ENCODE results near the gene TESK2. TPM values are rescaled to one million over a fixed set of nuclear protein-coding genes. Genes with fewer than 3 reads are reported as not detected.
A peak's percentile ranks its signal among the peaks of the same experiment; 100 is the strongest.
"Not testable (repeated sequence)": the region's sequence is repeated elsewhere in the genome, so short reads cannot be mapped to it uniquely, and the experiment has no call there.

The TESK2 gene
- total RNA-seq, 1 donor from 2014 or later, result 1.6 TPM

- DNase-seq (ENCODE audit: low read depth), result no peak
Observed at GRCh38 chr1:45473302-45473701, 17.7 kb downstream of the TESK2 start.

DNA sequence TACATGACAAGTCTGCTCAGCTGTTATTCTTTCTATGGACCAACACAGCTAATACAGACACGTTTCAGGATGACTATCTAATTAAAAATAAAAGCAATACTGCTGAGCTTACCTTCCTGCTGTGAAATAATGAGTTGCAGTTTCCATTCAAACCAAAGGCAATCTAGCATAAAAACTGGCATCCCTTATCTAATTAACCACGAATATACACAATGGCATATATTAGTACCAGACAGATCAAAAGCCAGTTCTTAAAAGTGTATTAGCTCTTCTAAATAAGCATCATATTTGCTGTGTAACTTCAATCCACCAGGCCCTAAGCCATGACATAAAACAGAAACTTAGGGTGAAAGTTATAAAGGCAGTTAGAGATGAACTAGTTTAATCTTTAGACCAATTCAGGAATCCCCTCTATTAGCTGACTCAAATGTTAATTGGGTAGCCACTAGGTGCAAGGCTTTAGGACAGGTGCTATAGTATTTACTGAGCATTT, 20.6 kb downstream of the TESK2 start:
- no peak for DNase-seq (ENCODE audit: low read depth)

DNA sequence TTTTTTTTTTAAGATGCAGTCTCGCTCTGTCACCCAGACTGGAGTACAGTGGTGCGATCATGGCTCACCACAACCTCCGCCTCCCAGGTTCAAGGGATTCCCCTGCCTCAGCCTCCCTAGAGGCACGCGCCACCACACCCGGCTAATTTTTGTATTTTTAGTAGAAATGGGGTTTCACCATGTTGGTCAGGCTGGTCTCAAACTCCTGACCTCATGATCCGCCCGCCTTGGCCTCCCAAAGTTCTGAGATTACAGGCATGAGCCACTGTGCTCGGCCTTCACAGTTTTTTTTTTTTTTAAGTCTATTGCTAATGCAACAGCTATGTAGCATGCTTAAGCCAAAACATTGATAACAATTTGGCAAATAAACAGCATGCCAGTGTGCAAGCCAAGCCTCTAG, 23.6 kb downstream of the TESK2 start:
- DNase-seq (ENCODE audit: low read depth), result not testable (repeated sequence)

DNA sequence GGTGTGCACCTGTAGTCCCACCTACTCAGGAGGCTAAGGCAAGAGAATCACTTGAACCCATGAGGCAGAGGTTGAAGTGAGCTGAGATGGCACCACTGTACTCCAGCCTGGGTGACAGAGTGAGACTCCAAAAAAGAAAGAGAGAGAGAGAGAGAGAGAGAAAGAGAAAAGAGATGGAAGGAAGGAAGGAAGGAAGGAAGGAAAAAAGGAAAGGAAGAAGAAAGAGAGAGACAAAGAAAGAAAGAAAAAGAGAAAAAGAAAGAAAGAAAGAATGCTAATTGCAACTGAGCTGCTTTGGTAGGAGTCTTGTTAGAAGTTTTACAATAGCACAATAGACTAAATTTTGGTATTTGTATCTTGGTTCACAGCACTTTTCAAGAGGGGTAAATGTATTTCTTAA, 25.7 kb downstream of the TESK2 start:
- DNase-seq (ENCODE audit: low read depth), result no peak

DNA sequence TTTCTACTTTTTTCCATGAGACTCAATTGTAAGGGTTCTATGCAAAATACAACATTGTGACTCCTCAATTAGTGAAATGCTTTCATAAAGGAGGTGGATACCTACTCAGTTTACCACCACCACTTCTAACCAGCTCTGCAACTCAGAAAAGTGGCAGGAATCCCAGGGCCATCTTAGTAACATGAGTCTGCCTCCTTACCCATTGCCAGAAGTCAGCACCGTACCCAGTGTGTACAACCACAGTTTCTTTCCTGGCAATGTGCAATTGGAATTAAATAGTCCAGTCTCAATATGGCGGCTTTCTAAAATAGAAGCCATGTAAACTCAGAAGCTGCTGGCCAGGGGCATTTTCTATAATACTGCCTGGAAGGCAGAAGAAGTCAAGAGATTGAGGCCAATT, 32.1 kb downstream of the TESK2 start:
- DNase-seq (ENCODE audit: low read depth), result no peak

DNA sequence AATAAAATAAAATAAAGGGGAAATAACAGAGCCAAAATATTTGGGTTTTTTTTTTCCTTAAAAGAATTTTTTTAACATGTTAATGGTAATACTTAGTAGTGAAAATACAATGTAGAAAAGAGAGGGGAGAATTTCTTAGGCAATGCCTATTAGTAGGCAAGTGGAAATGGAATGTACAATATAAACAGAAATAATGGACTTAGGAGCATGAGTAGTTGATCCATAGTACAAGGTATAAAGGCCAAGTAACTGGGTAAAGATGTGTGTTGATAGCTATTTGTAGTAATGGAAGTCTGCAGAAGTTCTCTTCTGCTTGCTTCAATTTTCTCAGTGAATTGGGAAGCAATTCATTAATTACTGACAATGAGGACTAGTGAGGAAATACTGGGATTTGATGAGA, 34.4 kb downstream of the TESK2 start:
- DNase-seq (ENCODE audit: low read depth), result no peak

- DNase-seq (ENCODE audit: low read depth), result no peak
Observed at GRCh38 chr1:45455162-45455561, 35.8 kb downstream of the TESK2 start.

DNA sequence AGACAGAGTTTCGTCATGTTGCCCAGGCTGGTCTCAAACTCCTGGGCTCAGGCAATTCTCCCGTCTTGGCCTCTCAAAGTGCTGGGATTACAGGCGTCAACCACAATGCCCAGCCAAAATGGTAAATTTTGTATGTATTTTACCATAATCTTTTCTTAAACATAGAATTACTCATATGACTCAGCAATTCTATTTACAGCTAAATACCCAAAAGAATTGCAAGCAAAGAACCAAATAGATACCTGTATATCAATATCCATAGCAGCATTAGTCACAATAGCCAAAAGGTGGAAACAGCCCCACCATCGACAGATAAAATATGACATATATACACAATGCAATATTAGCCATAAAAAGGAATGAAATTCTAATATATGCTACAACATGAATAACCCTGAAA, 36.5 kb downstream of the TESK2 start:
- DNase-seq (ENCODE audit: low read depth), result no peak

DNA sequence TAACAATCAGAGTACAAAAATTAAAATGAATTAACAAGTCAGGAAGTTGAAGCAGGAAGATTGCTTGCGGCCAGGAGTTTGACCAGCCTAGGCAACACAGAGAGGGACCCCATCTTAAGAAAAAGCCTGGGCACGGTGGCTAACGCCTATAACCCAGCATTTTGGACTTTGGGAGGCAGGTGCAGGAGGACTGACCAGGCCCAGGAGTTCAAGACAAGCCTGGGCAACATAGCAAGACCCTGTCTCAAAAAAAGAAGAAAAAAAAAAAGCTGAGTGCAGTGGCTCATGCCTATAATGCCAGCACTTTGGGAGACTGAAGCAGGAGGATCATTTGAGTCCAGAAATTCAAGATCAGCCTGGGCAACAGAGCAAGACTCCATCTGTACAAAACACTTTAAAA, 38.5 kb downstream of the TESK2 start:
- no peak for DNase-seq (ENCODE audit: low read depth)

DNA sequence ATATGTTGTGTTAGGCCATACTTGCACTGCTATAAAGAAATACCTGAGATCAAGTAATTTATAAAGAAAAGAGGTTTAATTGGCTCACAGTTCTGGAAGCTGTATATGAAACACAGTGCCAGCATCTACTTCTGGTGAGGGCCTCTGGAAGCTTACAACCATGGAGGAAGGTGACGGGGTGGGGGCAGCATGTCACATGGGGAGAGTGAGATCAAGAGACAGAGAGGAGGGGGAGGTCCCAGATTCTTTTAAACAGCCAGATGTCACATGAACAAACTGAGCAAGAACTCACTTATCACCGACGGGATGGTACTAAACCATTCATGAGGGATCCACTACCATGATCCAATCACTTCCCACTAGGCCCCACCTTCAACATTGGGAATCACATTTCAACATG, 42.6 kb downstream of the TESK2 start:
- DNase-seq (ENCODE audit: low read depth), result no peak

- no peak for DNase-seq (ENCODE audit: low read depth)
Observed at GRCh38 chr1:45446950-45447672, 43.9 kb downstream of the TESK2 start.

- DNase-seq (ENCODE audit: low read depth), result no peak
Observed at GRCh38 chr1:45446530-45446929, 44.4 kb downstream of the TESK2 start.

GRCh38 chr1:45444609-45445131, 46.3 kb downstream of the TESK2 start:
- DNase-seq (ENCODE audit: low read depth), result no peak

DNA sequence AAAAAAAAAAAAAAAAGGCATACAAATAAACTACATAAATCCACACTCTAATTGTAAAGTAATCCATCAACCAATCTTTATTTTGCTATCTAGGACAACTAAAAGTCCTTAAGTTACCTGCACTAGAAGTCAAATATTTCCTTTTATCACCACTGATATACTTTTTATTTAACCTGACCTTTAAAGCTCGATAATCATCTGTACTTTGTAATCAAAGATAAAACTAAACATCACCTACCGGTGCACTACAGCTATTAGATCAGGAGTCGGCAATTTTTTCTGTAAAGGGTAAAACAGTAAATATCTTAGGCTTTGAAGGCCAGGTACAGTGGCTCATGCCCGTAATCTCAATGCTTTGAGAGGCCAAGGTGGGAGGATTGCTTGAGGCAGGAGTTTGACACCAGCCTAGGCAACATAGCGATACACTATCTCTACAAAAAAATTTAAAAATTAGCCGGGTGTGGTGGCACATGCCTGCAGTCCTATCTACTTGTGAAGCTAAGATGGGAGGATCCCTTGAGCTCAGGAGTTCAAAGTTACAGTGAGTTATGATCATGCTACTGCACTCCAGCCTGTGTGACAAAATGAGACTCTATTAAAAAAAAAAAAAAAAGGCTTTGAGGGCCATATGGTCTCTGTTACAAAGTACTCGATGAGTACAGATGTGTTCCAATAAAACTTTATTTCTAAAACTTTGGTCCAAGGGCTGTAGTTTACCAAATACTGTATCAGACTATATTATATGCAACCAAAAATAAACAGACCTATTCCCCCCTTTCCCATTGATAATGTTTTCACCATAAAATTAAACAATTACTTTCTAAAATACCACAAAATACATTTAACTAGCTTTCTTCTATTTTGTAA, 47.1 kb downstream of the TESK2 start:
- DNase-seq (ENCODE audit: low read depth), result no peak

DNA sequence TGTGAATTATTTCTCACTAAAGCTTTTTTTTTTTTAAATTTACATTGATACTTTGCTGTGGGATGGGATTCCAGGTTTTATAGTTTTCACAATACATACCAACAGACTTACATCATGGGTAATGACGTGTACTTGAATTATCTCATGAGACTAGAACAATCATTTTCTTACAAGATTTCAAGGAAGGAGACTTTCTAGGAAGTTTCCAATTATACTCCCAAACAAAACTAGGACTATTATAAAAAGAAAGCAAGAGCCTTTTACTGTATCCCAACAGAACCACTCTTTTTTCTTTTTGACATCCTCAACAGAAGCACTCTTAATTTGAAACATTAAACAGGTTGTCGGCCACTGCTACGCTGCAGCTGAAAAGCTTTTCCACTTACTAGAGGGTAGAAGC, 48.7 kb downstream of the TESK2 start:
- peak; percentile 32 for DNase-seq (ENCODE audit: low read depth)

DNA sequence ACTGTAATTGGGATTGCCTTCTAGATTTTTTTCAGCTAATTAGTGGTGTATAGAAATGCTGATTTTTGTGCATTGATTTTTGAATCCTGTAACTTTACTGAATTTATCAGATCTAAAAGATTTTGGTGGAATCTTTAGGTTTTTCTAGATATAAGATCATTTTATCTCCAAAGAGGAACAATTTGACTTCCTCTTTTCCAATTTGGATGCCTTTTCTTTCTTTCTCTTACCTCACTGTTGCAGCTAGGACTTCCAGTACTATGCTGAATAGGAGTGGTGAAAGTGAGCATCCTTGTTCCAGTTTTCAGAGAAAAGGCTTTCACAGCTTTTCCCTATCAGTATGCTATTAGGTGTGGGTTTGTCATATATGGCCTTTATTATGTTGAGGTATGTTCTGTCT, 53.6 kb downstream of the TESK2 start:
- no peak for DNase-seq (ENCODE audit: low read depth)

DNA sequence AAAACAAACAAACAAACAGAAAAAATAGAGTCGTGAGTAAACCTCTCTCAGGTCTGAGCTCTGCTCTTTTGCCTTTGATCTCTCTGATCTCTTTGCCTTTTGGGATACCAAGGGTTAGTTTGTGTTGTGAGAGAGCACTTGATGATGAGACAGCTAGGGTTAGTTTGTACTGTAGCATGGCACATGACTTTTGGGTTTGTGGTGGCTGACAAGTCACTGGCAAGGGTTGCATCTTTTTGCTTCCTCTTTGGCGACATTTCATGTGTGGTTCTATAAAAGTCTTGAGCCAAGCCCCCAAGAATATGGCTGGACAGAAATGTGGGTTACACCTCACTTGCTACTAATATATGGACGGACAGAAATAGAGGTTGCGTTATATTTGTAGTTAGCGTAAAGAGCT, 60.5 kb downstream of the TESK2 start:
- no peak for DNase-seq (ENCODE audit: low read depth)

- DNase-seq (ENCODE audit: low read depth), result no peak
Observed at GRCh38 chr1:45429561-45430159, 61.3 kb downstream of the TESK2 start.

DNA sequence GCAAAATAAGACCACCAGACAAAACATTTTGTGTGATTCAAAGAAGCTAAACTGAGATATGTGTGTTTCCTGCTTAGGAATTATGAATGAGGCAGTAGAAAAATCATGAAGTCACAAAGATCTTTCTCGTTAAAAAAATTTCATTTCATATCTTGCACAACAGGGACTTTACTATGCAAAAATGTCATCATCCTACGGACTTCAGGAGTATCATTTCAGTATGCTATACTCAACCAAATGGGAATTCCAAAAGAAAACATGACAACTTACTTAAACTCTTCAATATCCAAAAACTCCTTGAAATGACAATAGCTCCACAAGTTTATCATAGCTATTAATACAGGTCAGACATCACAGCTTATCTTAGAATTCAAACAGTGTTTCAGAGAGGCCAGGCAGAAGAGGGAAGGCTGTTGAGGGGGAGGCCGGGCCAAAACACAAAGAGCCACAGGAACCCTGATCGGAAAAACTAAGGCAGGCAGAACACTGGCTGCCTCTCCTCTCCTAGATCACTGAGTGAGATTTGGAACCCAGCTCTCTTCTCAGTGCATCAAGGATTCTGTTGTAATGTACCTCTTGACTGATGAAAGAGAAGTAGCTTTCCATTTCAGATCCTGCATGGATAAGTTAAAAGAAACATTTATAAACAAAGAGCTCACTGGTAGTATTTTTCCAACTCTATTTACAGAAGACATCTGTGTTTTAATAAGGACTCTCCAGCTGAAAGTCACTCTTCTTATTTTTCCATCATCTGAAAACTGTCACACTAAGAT, 66.9 kb downstream of the TESK2 start:
- no peak for DNase-seq (ENCODE audit: low read depth)

GRCh38 chr1:45421935-45422334, 69.0 kb downstream of the TESK2 start:
- DNase-seq (ENCODE audit: low read depth), result no peak

DNA sequence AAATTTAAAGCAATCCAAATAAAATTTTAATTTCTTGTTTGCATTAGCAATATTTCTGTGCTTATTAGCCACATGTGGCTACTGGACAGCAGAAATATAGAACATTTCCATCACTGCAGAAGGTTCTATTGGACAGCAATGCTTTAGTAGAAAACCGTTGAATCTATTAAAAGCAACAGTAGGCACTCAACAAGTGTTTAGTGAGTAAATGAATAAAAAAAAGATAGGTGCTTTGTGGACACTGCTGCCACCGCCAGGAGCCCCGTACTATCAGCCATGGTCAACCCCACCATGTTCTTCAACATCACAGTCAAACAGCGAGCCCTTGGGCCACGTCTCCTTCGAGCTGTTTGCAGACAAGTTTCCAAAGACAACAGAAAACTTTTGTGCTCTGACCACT, 76.2 kb downstream of the TESK2 start:
- DNase-seq (ENCODE audit: low read depth), result no peak

GRCh38 chr1:45412899-45413298, 78.1 kb downstream of the TESK2 start:
- DNase-seq (ENCODE audit: low read depth), result no peak

Data from renal cortical epithelial cell (primary cell).